AG04450 (cell line): ENCODE results near the gene TLR5. TPM values are rescaled to one million over a fixed set of nuclear protein-coding genes. Genes with fewer than 3 reads are reported as not detected.

ENCODE experiments used
- CTCF ChIA-PET: fragments of 300-600, 350-600 bp; formaldehyde crosslinking; extraction: SDS; loops from one replicate; lab custom pipeline; 2022; ENCODE audit warnings: antibody characterized with exemption, inconsistent platforms; lab: Charles Lee
- POLR2A ChIA-PET: fragments of 350-600 bp; formaldehyde crosslinking; extraction: SDS; loops from one replicate; lab custom pipeline; 2021; ENCODE audit warnings: antibody characterized with exemption, inconsistent platforms; lab: Yijun Ruan, JAX
- DNase-seq: peaks from one replicate; pipeline ENCODE4 v3.0.0-alpha.2; 2011; ENCODE audit warnings: low read depth, low spot score
- H3K27ac ChIP-seq: one replicate; pipeline ENCODE4 v1.5.1; 2012; ENCODE audit warnings: low read depth, low read length, control low read depth
- H3K27me3 ChIP-seq: one replicate; pipeline ENCODE4 v1.6.0; 2012; ENCODE audit warnings: low read length; ENCODE audit not compliant: control insufficient read depth, insufficient read depth
- H3K4me3 ChIP-seq: 2 replicates; pipeline ENCODE4 v1.5.1; 2011; ENCODE audit warnings: mild to moderate bottlenecking, low read depth, low read length, control low read depth
- H3K9me3 ChIP-seq: 2 replicates; pipeline ENCODE4 v1.5.1; 2012; ENCODE audit warnings: low read length; ENCODE audit not compliant: control insufficient read depth, insufficient read depth
- CTCF ChIP-seq: IDR thresholded peaks from 2 replicates; pipeline ENCODE4 v1.5.1; 2011; ENCODE audit warnings: low read depth, low read length, control low read depth, inconsistent platforms
- polyA plus RNA-seq: library from polyadenylated mRNA; depleted of rRNA; stranded (reverse); fragments of >200 nt; gene quantifications from 2 replicates; pipeline ENCODE4 v1.2.3, GENCODE V29; 2011

Gene TLR5
- polyA plus RNA-seq, 1 experiment = 0.07 TPM

GRCh38 chr1:223083831-223084230, 59.2 kb downstream of the TLR5 start:
- ChIA-PET POLR2A (no interaction called here), CTCF (interaction anchor here (3.7 kb wide), 1 partner anchor 291 kb away, joined by 27 read pairs; no protein-coding TSS in a partner anchor)
- TF ChIP-seq CTCF = no peak
- Histone ChIP-seq H3K27me3 (peaks cover 32% of the 10 kb centered on the region), H3K4me3 (no peak overlapping the region), H3K27ac (no peak overlapping the region), H3K9me3 (no peaks in the 10 kb centered on the region; the same call in 1 of the 2 replicates)
- no peak for DNase-seq

- Histone ChIP-seq H3K27ac (no peak overlapping the region), H3K4me3 (no peak overlapping the region), H3K27me3 (peaks cover 28% of the 10 kb centered on the region), H3K9me3 (no peaks in the 10 kb centered on the region; the same call in 1 of the 2 replicates)
- DNase-seq = no peak
- ChIA-PET POLR2A (no interaction called here), CTCF (interaction anchor here (1.5 to 3.7 kb wide), 4 partner anchors 7 to 343 kb away, joined by 4 to 27 read pairs (median 12); no protein-coding TSS in a partner anchor)
- TF ChIP-seq CTCF = no peak
These were observed 60.1 kb downstream of the TLR5 start for GRCh38 chr1:223082914-223083313.

- ChIA-PET POLR2A (interaction anchor here (1.1 kb wide), 1 partner anchor 8 kb away, joined by 4 read pairs; no protein-coding TSS in a partner anchor), CTCF (interaction anchor here (0.6 to 3.7 kb wide), 19 partner anchors 9 to 1346 kb away, joined by 3 to 27 read pairs (median 4); partner anchors contain the start of gene FAM177B)
- Histone ChIP-seq H3K27me3 (peaks cover 38% of the 10 kb centered on the region), H3K9me3 (no peaks in the 10 kb centered on the region; the same call in 1 of the 2 replicates), H3K27ac (no peak overlapping the region), H3K4me3 (peak overlapping the region; percentile 51)
- TF ChIP-seq CTCF = peak; percentile 88
- peak; percentile 51 for DNase-seq
These were observed 61.7 kb downstream of the TLR5 start for GRCh38 chr1:223081181-223081994.

- no peak overlapping the region for H3K27ac ChIP-seq
- no peak for TF ChIP-seq CTCF
- ChIA-PET CTCF (interaction anchor here (1.4 kb wide), 1 partner anchor 54 kb away, joined by 3 read pairs; no protein-coding TSS in a partner anchor), POLR2A (no interaction called here)
- H3K27me3 ChIP-seq = peaks cover 43% of the 10 kb centered on the region
- DNase-seq = no peak
- no peak overlapping the region for H3K4me3 ChIP-seq
- H3K9me3 ChIP-seq = no peaks in the 10 kb centered on the region; the same call in 1 of the 2 replicates
These were observed 63.5 kb downstream of the TLR5 start for GRCh38 chr1:223079498-223079897.
